NCI-H2107 (cell line): ENCODE measurements around the gene TP53.

Experiments
- DNase-seq: peaks from one replicate; lab custom pipeline; 2025; lab: John Stamatoyannopoulos, UW

Gene TP53

DNA sequence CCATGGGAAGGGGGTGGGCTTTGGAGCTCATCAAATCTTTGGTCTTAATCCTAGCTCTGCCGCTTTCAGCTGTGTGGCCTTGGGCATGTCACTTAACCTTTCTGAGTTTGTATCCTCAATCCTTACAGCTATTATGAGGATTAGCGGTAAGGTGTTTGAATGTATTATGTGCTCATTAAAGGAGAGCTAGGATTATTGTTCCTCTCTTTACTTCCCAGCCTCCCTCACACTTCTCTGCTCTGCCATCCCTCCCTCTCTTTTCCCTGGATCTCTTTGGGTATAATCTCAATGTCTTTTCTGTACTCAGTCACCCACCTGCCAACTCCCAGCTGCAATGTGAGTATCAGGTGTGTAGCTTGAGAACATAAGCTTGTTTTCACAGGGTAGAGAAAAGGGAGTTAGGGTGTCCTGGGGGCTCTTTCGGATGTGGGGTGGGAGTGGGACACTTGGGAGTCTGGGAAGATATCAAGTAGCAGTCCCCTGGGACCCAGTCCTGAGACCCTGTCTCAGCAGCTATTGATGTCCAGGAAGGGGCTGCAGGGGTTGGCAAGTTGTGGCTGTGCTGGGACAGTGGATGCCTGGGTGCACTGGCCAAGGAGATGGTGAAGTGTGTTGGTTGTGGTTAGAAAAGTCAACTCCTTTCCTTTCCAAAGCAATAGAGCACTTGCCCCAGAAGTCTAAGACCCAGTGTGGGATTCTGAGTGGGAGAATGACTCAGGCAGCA, 19.5 kb upstream of the TP53 start:
- no peak for DNase-seq

DNA sequence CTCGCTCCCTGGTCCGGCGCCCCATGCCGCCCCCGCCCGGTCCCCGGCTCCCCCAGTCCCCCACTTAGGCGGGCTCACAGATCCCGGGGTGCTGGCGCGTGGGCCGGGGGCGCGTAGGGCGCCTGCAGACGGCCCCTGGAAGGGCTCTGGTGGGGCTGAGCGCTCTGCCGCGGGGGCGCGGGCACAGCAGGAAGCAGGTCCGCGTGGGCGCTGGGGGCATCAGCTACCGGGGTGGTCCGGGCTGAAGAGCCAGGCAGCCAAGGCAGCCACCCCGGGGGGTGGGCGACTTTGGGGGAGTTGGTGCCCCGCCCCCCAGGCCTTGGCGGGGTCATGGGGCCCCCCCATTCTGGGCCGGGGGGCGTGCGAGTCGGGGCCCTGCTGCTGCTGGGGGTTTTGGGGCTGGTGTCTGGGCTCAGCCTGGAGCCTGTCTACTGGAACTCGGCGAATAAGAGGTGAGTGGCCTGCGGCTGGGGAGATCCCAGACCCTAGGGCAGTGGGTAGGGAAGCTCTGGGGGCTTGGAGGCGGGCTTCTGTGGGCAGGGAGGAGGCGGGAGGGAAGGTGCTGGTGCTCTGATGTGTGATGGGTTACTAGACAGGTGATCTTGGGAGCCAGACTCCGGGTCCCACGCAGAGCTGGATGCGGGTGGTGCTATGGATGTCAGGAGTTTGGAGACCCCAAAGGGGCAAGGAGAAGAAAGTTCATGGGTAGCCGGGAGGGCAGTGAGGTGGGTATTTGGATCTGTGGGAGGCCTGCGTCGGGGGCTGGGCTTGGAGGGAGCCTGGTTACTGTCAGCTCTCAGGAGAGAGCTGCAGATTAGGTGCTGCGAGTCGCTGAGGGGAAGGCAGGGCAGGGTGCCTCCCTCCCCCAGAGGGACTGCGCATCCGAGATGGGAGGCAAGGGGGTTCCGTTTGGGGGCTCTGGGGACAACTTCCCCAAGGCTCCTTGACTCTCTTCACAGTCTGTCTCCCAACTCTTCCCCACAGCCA, 18.3 kb upstream of the TP53 start:
- DNase-seq: no peak

DNA sequence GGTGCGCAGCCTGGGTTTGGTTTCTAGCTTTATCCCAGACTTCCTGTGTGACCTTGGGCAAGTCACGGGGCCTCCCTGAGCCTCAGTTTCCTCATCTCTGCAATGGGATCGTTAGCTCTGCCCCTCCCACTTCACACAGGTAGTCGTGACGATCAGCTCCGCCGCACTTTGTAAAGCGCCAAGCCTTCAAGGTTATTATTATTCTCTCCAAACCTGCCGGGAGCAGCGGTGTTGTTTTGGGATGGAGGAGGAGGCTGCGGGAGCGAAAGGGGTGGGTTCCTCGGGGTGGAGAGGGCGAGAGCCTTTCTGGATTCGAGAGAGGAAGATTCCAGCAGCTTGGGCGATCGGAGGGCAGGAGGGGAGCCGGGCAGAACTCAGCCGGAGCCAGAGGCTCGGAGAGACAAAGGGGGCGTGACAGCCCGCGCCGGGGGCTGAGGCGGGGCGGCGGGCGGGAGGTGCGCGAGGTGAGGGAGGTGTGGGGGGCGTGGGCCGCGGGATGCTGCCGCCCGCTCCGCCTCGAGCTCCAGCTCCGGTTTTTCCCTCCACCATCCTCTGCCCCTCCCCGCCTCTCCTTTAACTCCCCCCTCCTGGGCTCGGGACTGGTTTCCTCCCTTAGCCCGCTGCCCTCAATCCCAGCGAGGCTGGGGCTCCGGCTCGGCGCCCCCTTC, 17.4 kb upstream of the TP53 start, which contains the start of gene EFNB3:
EFNB3 (plus strand) TSS at position 602 of the 668 bp plus-strand sequence. CDS start 397 bp downstream, outside the sequence.
- no peak for DNase-seq

DNA sequence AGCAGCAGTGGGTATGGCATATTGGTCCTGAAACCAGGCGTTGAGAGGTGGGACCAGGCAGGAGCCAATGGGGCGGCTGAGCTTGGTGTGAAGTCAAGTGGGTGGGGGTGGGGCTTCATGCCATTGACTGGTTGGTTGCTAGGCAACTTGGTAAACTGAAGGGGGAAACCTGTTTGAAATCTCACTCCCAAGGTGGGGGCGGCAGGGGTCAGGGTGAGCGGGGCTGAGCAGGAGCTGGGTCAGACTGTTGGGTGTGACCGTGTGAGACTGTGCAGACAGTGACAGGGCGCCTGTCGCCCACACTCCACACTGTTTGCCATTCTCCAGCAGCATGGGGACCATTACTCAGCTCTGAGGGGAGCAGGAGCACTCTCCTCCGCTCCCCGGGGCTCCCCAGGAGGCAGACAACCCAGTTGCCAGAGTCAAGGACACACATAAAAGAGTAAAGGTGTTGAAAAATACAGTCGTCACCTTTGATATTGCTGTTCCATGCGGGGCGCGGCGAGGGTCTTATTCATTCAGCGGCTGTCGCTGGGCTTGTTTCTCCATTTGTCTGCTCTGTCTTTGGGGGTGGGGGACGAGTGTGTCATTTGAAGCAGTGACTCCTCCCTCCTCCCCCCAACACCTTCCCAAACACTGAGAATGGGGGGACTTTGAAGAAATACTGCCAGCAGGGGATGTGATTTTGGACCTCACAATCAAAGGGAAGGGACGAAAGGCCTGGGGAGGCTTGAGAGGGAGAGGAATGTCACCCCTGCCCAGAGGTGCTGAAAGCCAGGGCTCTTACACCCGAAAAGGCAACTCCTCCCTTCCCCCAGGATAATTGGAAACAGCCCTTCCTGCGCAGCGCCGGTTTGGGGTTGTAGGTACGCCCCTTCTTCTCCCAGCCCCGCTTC, 16.5 kb upstream of the TP53 start:
- no peak for DNase-seq

DNA sequence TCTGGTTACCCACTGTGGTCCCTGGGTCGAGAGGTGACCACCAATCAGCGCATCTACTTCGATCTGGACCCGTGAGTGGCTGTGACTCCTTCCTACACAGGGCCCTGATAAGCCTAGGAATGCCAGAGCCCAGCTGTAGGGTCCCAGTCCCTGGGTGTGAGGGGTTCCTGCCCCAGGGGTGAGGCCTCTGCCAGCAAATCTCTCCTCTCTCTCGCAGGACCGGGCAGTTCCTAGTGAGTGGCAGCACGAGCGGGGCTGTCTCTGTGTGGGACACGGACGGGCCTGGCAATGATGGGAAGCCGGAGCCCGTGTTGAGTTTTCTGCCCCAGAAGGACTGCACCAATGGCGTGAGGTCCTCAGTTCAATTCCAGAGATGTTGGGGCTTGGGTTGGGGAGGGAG, 15.5 kb upstream of the TP53 start:
- DNase-seq: no peak

DNA sequence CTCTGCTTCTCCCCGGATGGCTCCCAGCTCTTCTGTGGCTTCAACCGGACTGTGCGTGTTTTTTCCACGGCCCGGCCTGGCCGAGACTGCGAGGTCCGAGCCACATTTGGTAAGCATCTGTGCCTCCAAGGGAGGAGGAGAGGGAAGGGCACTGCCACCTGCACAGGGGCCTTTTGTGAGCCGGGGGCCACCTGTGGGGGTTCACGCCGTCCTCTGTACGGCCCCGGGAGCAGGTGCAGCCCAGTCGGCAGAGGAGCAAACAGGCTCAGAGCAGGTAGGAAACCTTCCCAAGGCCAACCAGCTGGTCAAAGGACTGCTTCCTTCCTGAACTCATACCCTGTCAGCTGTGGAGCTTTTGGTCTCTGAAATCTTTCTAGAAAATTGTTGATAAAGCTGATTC, 14.4 kb upstream of the TP53 start:
- no peak for DNase-seq

DNA sequence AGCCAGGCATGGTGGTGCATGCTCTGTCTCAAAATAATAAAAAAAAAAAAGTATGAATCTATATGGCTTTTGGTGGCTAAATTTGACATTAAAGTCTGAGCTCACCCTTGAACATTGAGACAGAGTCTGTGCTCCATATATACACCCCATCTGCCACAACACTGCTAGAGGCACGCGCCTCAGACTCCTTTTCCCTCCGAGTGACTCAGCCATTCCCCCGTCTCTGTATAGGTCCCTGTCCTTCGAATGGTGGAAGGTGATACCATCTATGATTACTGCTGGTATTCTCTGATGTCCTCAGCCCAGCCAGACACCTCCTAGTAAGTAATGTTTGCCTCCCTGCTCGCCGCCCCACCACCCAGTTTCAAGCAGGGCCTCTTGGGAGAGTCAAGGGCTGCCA, 13.2 kb upstream of the TP53 start:
- DNase-seq: no peak

DNA sequence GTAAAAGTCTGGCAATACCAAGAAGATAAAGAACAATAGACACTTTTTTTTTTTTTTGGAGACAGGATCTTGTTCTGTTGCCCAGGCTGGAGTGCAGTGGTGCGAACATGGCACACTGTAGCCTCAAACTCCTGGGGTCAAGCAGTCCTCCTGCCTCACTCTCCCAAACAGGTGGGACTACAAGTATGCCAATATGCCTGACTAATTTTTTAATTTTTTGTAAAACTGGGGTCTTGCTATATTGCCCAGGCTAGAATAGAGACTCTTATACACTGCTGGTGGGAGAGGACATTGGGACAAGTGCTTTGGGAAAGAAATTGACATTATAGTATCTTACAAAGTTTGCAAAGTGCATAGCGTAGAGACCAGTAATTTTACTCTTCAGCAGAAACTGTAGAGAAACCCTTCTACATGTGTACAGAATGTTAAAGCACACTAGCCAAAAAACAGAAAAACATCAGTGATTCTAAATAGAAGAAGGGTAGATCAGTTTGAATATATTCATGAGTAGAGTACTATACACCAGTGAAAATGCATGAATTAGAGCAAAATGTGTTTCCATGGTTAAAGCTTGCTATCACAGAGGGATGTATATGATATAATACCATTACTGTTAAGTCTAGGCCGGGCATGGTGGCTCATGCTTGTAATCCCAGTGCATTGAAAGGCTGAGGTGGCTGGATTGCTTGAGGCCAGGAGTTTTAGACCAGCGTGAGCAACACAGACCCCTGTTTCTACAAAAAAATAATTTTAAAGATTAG, 10.7 kb upstream of the TP53 start:
- no peak for DNase-seq

DNA sequence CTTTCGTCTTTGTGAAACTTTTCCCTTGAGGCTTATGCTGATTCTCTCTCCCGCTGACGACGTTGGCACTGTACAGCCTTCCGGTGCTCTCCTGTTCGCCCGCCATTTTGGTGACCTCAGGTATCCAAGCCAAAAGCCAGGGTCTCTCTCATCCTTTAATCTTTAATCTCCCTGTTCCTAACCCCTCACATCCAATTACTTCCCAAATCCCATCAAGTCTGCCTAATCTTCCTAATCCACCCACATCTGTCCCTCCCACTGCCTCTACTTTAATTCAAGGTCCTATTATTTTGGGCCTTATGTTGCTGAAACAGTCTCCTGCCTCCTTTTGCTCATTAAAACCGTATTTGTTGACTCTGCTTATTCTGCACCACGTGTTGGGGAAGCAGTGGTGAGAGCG, 8.3 kb upstream of the TP53 start:
- no peak for DNase-seq

DNA sequence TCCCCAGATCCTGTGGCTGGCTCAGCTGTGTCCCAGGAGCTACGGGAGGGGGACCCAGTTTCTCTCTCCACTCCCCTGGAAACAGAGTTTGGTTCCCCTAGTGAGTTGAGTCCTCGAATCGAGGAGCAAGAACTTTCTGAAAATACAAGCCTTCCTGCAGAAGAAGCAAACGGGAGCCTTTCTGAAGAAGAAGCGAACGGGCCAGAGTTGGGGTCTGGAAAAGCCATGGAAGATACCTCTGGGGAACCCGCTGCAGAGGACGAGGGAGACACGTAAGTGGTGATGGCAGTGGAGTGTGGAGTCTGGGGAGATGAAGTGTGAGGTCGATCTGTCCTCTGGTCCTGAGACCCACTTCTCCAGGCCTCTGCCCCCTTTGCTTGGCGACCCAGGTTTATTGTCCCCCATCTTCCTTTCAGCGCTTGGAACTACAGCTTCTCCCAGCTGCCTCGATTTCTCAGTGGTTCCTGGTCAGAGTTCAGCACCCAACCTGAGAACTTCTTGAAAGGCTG, 1.6 kb upstream of the TP53 start:
- no peak for DNase-seq

DNA sequence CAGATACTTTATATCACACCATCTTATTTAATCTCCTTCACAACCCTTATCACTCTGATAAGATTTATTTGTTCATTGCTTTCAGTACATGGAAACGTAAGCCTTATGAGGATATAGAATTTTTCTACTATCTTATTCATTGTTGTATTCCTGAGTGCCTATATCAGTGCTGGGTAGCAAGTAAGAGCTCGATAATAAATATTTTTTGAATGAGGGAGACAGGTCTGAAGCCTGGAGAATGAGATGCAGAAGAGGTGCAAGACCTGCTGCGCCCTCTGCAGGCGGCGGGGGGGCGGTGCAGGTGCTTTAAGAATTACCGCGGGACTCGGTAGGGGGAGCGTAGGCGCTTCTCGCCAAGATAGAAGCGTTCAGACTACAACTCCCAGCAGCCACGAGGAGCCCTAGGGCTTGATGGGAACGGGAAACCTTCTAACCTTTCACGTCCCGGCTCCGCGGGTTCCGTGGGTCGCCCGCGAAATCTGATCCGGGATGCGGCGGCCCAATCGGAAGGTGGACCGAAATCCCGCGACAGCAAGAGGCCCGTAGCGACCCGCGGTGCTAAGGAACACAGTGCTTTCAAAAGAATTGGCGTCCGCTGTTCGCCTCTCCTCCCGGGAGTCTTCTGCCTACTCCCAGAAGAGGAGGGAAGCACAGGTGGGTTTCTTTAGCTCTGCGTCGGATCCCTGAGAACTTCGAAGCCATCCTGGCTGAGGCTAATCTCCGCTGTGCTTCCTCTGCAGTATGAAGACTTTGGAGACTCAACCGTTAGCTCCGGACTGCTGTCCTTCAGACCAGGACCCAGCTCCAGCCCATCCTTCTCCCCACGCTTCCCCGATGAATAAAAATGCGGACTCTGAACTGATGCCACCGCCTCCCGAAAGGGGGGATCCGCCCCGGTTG, 868 bp upstream of the TP53 start, which contains the start of gene WRAP53:
WRAP53 (plus strand) TSS at position 570 of the 900 bp plus-strand sequence; CDS start at position 742, 172 bp downstream.
- DNase-seq: peak; percentile 91

DNA sequence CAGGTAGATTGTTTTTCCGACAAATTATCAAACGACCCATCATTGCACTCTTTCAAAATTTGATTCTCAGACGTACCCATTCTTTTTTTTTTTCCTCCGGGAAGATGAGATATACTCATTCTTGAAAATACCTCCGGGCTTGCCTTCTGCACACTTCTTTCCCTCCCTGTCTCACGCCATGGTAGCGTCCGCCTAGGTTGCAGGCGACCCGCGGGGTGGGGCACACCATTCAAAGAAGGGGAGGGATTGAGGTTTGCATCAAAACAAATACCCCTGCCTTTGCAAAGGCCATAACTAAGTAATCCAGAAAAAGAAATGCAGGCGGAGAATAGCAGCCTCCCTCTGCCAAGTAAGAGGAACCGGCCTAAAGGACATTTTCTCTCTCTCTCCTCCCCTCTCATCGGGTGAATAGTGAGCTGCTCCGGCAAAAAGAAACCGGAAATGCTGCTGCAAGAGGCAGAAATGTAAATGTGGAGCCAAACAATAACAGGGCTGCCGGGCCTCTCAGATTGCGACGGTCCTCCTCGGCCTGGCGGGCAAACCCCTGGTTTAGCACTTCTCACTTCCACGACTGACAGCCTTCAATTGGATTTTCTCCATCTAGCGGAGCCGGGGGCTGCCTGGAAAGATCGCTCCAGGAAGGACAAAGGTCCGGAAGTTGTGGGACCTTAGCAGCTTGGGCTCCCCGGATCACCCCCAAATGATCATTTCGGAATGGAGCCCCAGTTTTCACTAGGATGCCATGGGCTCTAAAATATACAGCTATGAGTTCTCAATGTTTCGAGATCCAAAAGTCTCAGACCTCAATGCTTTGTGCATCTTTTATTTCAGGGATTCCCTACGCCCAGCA, 843 bp downstream of the TP53 start:
- DNase-seq: peak; percentile 23

DNA sequence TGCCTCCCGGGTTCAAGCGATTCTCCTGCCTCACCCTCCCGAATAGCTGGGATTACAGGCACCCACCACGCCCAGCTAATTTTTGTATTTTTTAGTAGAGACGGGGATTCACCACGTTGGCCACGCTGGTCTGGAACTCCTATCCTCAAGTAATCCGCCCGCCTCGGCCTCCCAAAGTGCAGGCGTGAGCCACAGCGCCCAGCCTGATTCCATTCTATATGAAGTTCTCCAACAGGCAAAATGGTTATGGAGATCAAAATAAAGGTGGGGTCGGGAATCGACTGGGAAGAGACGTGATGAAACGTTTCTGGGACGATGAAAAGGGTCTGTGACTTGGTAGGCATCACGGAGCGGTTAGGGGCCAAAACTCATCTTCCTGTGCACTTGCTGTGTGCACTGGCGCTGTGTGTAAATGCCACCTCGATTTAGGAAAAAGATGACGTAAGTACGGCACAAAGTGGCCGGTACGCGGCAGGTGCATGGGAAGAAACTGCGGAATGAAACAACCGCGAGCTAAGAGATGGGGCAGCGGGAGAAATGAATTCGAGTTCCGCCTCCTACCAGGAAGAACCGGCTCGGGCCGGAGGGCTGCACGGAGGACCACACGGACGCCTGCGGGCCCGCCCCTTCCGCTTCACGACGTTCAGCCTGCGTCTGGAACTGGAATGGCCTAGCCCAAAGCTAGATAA, 1.6 kb downstream of the TP53 start:
- peak; percentile 56 for DNase-seq

DNA sequence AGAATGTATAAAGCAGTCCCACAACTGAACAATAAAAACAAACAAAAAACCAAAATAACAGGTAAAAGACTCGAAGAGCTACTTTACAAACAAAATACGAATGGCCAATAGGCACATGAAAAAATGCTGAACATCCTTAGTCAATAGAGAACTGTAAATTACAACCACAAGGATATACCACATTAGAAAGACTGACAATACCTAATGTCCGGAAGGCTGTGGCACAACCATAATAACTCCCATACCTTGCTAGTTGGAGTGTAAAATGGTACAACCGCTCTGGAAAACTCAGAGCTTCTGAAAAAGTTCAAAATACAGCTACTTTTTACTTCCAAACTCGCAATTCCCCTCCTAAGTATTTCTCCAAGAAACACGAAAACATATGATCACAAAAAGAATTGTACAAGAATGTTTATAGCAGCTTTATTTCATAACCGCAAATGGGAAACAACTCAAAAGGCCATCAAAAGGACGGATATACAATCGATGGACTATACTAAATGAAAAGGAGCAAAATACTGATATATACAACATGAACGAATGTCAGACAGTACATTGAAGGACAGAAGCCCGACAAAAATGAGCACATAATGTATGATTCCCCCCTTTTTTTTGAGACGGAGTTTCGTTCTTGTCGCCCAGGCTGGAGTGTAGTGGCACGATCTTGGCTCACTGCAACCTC, 2.3 kb downstream of the TP53 start:
- DNase-seq: no peak

DNA sequence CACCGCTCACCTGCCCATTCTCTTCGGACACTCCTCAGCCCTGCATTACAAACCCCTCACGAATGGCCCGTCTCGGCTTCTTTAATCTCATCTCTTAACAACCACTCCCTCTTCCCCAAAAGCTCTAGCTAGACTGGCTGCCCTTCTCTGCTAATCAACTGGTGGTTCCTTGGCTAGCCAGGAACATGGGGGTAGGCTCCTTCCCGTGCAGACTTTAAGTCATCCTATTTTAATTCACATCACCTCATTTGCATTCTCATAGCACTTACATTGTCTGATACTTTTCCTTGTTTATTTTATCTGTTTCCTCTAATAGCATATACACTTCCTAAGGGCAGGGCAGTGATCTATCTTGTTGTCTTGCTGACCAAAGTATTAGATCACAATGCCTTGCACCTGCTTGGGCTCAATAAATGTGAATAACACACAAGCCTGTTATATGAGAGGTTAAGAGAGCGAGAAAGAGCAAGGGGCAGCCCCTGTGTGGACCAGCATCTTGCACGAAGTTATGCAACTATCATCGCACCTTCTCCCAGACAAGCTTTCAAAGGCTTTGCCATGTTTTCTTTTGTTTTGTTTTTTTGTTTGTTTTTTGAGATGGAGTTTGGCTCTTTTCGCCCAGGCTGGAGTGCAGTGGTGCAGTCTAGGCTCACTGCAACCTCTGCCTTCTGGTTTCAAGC, 9.8 kb downstream of the TP53 start:
- no peak for DNase-seq

DNA sequence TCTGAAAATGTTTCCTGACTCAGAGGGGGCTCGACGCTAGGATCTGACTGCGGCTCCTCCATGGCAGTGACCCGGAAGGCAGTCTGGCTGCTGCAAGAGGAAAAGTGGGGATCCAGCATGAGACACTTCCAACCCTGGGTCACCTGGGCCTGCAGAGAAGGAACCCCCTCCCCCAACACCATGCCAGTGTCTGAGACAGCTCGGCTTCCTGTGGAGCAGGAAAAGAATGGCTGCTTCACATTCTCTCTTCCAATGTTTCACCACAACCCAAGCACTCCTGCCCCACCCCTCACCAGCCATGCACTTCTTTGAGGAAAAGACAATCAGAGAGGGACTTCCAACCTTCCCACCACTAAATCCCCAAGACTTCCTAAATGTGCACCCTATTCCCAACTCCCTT, 10.8 kb downstream of the TP53 start:
- DNase-seq: no peak

DNA sequence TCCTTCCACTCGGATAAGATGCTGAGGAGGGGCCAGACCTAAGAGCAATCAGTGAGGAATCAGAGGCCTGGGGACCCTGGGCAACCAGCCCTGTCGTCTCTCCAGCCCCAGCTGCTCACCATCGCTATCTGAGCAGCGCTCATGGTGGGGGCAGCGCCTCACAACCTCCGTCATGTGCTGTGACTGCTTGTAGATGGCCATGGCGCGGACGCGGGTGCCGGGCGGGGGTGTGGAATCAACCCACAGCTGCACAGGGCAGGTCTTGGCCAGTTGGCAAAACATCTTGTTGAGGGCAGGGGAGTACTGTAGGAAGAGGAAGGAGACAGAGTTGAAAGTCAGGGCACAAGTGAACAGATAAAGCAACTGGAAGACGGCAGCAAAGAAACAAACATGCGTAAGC, 12.4 kb downstream of the TP53 start:
- no peak for DNase-seq
